ENCODE results near the gene NFASC. TPM values are rescaled to one million over a fixed set of nuclear protein-coding genes. Genes with fewer than 3 reads are reported as not detected.

The NFASC gene
- total and polyA plus RNA-seq, 2 donors (not counting 3 experiments of a cell fraction or from before 2014, with no cell fraction given) = not detected

- Histone ChIP-seq H3K9ac (replicated peaks; ENCODE audit: extremely low read depth, insufficient read depth, low read length) (no peak overlapping the region), H3K79me2 (ENCODE audit: control insufficient read depth, insufficient read depth, low read length) (no peaks in the 10 kb centered on the region), H3K27me3 (ENCODE audit: control insufficient read depth in 2 of 2, insufficient read depth in 2 of 2, low read length in 2 of 2) (peaks cover 0 to 2% of the 10 kb centered on the region in 2 experiments), H3K36me3 (ENCODE audit: control insufficient read depth in 2 of 2, extremely low read depth in 1 of 2, insufficient read depth in 2 of 2, low read length in 2 of 2) (no peaks in the 10 kb centered on the region), H3K4me2 (ENCODE audit: insufficient read depth, low read length) (no peak overlapping the region), H3K4me1 (ENCODE audit: control insufficient read depth, extremely low read depth, insufficient read depth, low read length) (no peaks in the 10 kb centered on the region), H3K4me3 (replicated peaks in 1 of 3; ENCODE audit: insufficient read depth in 1 of 3, low read depth in 1 of 3, low read length in 3 of 3) (no peak overlapping the region), H4K20me1 (replicated peaks; ENCODE audit: control insufficient read depth, extremely low read depth, insufficient read depth, low read length) (no peaks in the 10 kb centered on the region), H2AFZ (ENCODE audit: low read depth, low read length) (no peak overlapping the region), H3K9me3 (replicated peaks; ENCODE audit: control insufficient read depth, insufficient read depth, low read length) (no peaks in the 10 kb centered on the region), H3K9me1 (replicated peaks; ENCODE audit: control insufficient read depth, extremely low read depth, insufficient read depth, low read length) (no peaks in the 10 kb centered on the region), H3K27ac (ENCODE audit: insufficient read depth, low read depth, low read length) (no peak overlapping the region)
- TF ChIP-seq MYC (IDR thresholded peaks at IDR 0.05; ENCODE audit: low read depth, low read length) (no peak), POLR2AphosphoS5 (IDR thresholded peaks at IDR 0.05; ENCODE audit: insufficient read depth, low read depth, low read length) (no peak)
- no TSS peak for BruUV-seq (replicated peaks)
- FAIRE-seq (no peak), DNase-seq (ENCODE audit: low read depth, low spot score) (no peak)
- dilution Hi-C loops (cut with MboI; ENCODE audit: extremely low pct_ligation_motif_present, low sequenced_read_pairs) = no loop called here
- ChIA-PET CTCF (interaction anchor here (0.9 to 2.2 kb wide), 2 partner anchors 78 to 190 kb away, joined by 3 to 9 read pairs; no protein-coding TSS in a partner anchor), POLR2A (no interaction called here)
- intact Hi-C loops (cut with micrococcal nuclease) = no loop called here
Measured at GRCh38 chr1:205066141-205066818, 195.6 kb downstream of the NFASC start.

- Histone ChIP-seq H3K4me3 (replicated peaks in 1 of 3; ENCODE audit: insufficient read depth in 1 of 3, low read depth in 1 of 3, low read length in 3 of 3) (no peak overlapping the region), H3K4me2 (ENCODE audit: insufficient read depth, low read length) (no peak overlapping the region), H3K27ac (ENCODE audit: insufficient read depth, low read depth, low read length) (no peak overlapping the region), H3K27me3 (ENCODE audit: control insufficient read depth in 2 of 2, insufficient read depth in 2 of 2, low read length in 2 of 2) (peaks cover 0 to 2% of the 10 kb centered on the region in 2 experiments), H3K4me1 (ENCODE audit: control insufficient read depth, extremely low read depth, insufficient read depth, low read length) (no peaks in the 10 kb centered on the region), H3K9ac (replicated peaks; ENCODE audit: extremely low read depth, insufficient read depth, low read length) (no peak overlapping the region), H4K20me1 (replicated peaks; ENCODE audit: control insufficient read depth, extremely low read depth, insufficient read depth, low read length) (no peaks in the 10 kb centered on the region), H3K9me3 (replicated peaks; ENCODE audit: control insufficient read depth, insufficient read depth, low read length) (no peaks in the 10 kb centered on the region), H3K79me2 (ENCODE audit: control insufficient read depth, insufficient read depth, low read length) (no peaks in the 10 kb centered on the region), H2AFZ (ENCODE audit: low read depth, low read length) (no peak overlapping the region), H3K9me1 (replicated peaks; ENCODE audit: control insufficient read depth, extremely low read depth, insufficient read depth, low read length) (no peaks in the 10 kb centered on the region), H3K36me3 (ENCODE audit: control insufficient read depth in 2 of 2, extremely low read depth in 1 of 2, insufficient read depth in 2 of 2, low read length in 2 of 2) (no peaks in the 10 kb centered on the region)
- no peak for TF ChIP-seq EZH2 (IDR thresholded peaks at IDR 0.05; ENCODE audit: borderline replicate concordance, low read depth, low read length, severe bottlenecking)
- no peak for TF ChIP-seq MAX (IDR thresholded peaks at IDR 0.05; ENCODE audit: insufficient read depth, insufficient read length)
- no peak for TF ChIP-seq POLR2A (IDR thresholded peaks at IDR 0.05; ENCODE audit: low read depth, low read length)
- no peak for TF ChIP-seq JUN (IDR thresholded peaks at IDR 0.05; ENCODE audit: borderline replicate concordance, insufficient read depth, insufficient read length, low read depth)
- POLR2A ChIA-PET = no interaction called here
- DNase-seq (ENCODE audit: low read depth, low spot score) (no peak), FAIRE-seq (no peak)
- intact Hi-C loops (cut with micrococcal nuclease) (no loop called here), dilution Hi-C loops (cut with MboI; ENCODE audit: extremely low pct_ligation_motif_present, low sequenced_read_pairs) (no loop called here)
- CTCF ChIA-PET = interaction anchor here (2.2 kb wide), 1 partner anchor 189 kb away, joined by 9 read pairs; no protein-coding TSS in a partner anchor
- no TSS peak for BruUV-seq (replicated peaks)
Measured at GRCh38 chr1:205067031-205067430, 196.4 kb downstream of the NFASC start.
